ENCODE results near the gene ARHGEF6.

- TF ChIP-seq CTCF (IDR thresholded peaks at IDR 0.05) (no peak), POLR2A (IDR thresholded peaks at IDR 0.05) (no peak), POLR2AphosphoS5 (IDR thresholded peaks at IDR 0.05) (no peak)
Observed at GRCh38 chrX:136647677-136648360, 132.9 kb downstream of the ARHGEF6 start, which contains the start of gene CD40LG.

Measured in prostate gland (tissue), 2 donors.